Measurements from ENCODE around the gene CD226. TPM values are rescaled to one million over a fixed set of nuclear protein-coding genes. Genes with fewer than 3 reads are reported as not detected.

CD226 gene
- total RNA-seq, 1 donor from 2014 or later: not detected

DNA sequence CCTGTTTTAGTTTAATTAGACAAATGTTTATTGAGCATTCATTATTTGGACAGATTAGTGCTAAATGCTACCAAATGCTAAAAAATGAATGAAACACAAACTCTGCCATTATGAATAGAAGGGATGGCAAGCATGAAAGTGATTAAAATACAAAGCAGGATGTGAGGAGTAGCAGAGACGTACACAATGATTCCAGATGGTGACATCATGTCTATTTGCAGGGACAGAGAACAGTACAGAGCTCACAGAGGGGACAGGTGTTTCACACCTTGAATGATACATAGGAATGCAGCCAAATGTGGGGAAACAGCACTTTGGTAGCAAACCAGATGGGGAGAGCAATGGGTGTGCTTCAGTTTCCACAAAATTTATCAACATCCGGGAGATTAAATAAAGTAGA lies 76.3 kb downstream of the CD226 start:
- Histone ChIP-seq H2AFZ (replicated peaks) (no peak overlapping the region), H3K79me2 (ENCODE audit: low read depth) (no peaks in the 10 kb centered on the region), H3K4me1 (no peaks in the 10 kb centered on the region), H3K4me2 (no peak overlapping the region), H3K27ac (no peak overlapping the region), H3K27me3 (no peaks in the 10 kb centered on the region), H3F3A (ENCODE audit: low read depth) (no peaks in the 10 kb centered on the region), H3K36me3 (no peaks in the 10 kb centered on the region), H3K4me3 (no peak overlapping the region), H4K20me1 (ENCODE audit: low read depth) (no peaks in the 10 kb centered on the region), H3K9ac (no peak overlapping the region), H3K9me3 (ENCODE audit: low read depth) (no peaks in the 10 kb centered on the region)
- Mint-ChIP-seq H3K27me3 (ENCODE audit: insufficient read depth, low read depth) (peaks cover 4% of the 10 kb centered on the region), H3K4me1 (peaks cover 26% of the 10 kb centered on the region), H3K36me3 (no peaks in the 10 kb centered on the region), H3K9me3 (no peaks in the 10 kb centered on the region), H3K27ac (no peak overlapping the region), H3K4me3 (no peak overlapping the region)
- TF ChIP-seq EZH2phosphoT487 (IDR thresholded peaks at IDR 0.05): no peak
- TF ChIP-seq, protein P1, sequence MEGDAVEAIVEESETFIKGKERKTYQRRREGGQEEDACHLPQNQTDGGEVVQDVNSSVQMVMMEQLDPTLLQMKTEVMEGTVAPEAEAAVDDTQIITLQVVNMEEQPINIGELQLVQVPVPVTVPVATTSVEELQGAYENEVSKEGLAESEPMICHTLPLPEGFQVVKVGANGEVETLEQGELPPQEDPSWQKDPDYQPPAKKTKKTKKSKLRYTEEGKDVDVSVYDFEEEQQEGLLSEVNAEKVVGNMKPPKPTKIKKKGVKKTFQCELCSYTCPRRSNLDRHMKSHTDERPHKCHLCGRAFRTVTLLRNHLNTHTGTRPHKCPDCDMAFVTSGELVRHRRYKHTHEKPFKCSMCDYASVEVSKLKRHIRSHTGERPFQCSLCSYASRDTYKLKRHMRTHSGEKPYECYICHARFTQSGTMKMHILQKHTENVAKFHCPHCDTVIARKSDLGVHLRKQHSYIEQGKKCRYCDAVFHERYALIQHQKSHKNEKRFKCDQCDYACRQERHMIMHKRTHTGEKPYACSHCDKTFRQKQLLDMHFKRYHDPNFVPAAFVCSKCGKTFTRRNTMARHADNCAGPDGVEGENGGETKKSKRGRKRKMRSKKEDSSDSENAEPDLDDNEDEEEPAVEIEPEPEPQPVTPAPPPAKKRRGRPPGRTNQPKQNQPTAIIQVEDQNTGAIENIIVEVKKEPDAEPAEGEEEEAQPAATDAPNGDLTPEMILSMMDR (IDR thresholded peaks at IDR 0.05): no peak
- no peak for TF ChIP-seq EZH2 (IDR thresholded peaks at IDR 0.05)
- DNase-seq (ENCODE audit: low spot score): no peak

DNA sequence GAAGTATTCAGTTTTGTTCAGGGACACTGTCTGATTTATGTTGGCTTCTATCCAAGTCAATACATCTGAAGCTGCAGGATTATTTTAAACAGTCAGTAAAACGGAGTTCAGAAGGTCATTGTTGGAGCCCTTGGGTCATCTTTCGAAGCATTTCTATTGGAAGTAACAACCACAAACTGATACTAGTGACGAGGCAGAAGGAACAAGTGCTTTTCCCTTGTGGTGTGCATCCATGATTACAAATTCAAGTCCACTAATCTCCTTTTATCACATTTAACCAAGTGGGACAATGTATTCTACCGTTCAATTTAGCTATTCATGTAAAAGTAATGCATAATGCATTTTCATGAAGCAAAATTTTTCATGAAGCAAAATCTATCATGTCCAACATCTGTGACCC lies 76.9 kb downstream of the CD226 start:
- Mint-ChIP-seq H3K27me3 (ENCODE audit: insufficient read depth, low read depth) (peaks cover 4% of the 10 kb centered on the region), H3K4me1 (peaks cover 26% of the 10 kb centered on the region), H3K27ac (peak overlapping the region; percentile 32), H3K9me3 (no peaks in the 10 kb centered on the region), H3K36me3 (no peaks in the 10 kb centered on the region), H3K4me3 (no peak overlapping the region)
- no peaks in the 10 kb centered on the region for H3K36me3 ChIP-seq
- H3K9me3 ChIP-seq (ENCODE audit: low read depth): no peaks in the 10 kb centered on the region
- no peaks in the 10 kb centered on the region for H3K4me1 ChIP-seq
- H3K79me2 ChIP-seq (ENCODE audit: low read depth): no peaks in the 10 kb centered on the region
- no peak for DNase-seq (ENCODE audit: low spot score)
- TF ChIP-seq EZH2phosphoT487 (IDR thresholded peaks at IDR 0.05) (no peak), EZH2 (IDR thresholded peaks at IDR 0.05) (no peak)
- TF ChIP-seq, protein P1 (IDR thresholded peaks at IDR 0.05): no peak
- no peak overlapping the region for H3K4me2 ChIP-seq
- H3K27ac ChIP-seq: no peak overlapping the region
- no peaks in the 10 kb centered on the region for H4K20me1 ChIP-seq (ENCODE audit: low read depth)
- no peaks in the 10 kb centered on the region for H3F3A ChIP-seq (ENCODE audit: low read depth)
- no peak overlapping the region for H3K9ac ChIP-seq
- H3K27me3 ChIP-seq: no peaks in the 10 kb centered on the region
- no peak overlapping the region for H2AFZ ChIP-seq (replicated peaks)
- no peak overlapping the region for H3K4me3 ChIP-seq

DNA sequence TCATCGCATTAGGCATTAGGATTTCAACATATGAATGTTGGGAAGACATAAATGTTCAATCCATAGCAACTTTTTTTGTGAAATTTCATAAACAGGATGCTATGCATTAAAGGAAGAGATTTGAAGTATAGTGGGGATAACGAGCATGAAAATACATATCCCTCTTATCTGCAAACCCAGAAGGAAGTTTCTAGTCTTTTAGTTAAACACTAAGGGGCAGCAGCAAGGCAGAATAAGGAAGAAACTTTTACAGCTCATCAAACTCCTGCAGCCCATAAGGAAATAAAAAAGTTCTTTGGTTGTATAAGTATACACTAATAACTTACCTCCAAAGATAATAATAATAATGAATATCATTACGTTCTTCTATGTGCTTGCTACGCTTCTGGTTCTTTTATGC lies 81.5 kb downstream of the CD226 start:
- H3K4me2 ChIP-seq: no peak overlapping the region
- no peak for DNase-seq (ENCODE audit: low spot score)
- TF ChIP-seq EZH2phosphoT487 (IDR thresholded peaks at IDR 0.05): no peak
- no peak for TF ChIP-seq EZH2 (IDR thresholded peaks at IDR 0.05)
- TF ChIP-seq, protein P1 (IDR thresholded peaks at IDR 0.05): no peak
- H3F3A ChIP-seq (ENCODE audit: low read depth): no peaks in the 10 kb centered on the region
- H3K27me3 ChIP-seq: no peaks in the 10 kb centered on the region
- no peaks in the 10 kb centered on the region for H3K9me3 ChIP-seq (ENCODE audit: low read depth)
- no peaks in the 10 kb centered on the region for H4K20me1 ChIP-seq (ENCODE audit: low read depth)
- peaks cover 3% of the 10 kb centered on the region for H3K27me3 Mint-ChIP-seq (ENCODE audit: insufficient read depth, low read depth)
- H3K79me2 ChIP-seq (ENCODE audit: low read depth): no peaks in the 10 kb centered on the region
- H3K4me1 ChIP-seq: no peaks in the 10 kb centered on the region
- H3K27ac ChIP-seq: no peak overlapping the region
- H3K9ac ChIP-seq: no peak overlapping the region
- H3K4me3 ChIP-seq: no peak overlapping the region
- H3K9me3 Mint-ChIP-seq: no peaks in the 10 kb centered on the region
- no peak overlapping the region for H3K27ac Mint-ChIP-seq
- H3K36me3 ChIP-seq: no peaks in the 10 kb centered on the region
- H3K36me3 Mint-ChIP-seq: no peaks in the 10 kb centered on the region
- H2AFZ ChIP-seq (replicated peaks): no peak overlapping the region
- H3K4me1 Mint-ChIP-seq: peaks cover 8% of the 10 kb centered on the region
- H3K4me3 Mint-ChIP-seq: no peak overlapping the region
